ENCODE data around the gene ZNF677. TPM values are rescaled to one million over a fixed set of nuclear protein-coding genes. Genes with fewer than 3 reads are reported as not detected.
"Not testable (repeated sequence)": the region's sequence is repeated elsewhere in the genome, so short reads cannot be mapped to it uniquely, and the experiment has no call there.

ZNF677 gene
- total and polyA plus RNA-seq, 10 of the 15 experiments (the other 5 are each of a cell fraction or from before 2014, with no cell fraction given), result 0.07 to 0.68 (median 0.16) TPM; not detected in 6

DNA sequence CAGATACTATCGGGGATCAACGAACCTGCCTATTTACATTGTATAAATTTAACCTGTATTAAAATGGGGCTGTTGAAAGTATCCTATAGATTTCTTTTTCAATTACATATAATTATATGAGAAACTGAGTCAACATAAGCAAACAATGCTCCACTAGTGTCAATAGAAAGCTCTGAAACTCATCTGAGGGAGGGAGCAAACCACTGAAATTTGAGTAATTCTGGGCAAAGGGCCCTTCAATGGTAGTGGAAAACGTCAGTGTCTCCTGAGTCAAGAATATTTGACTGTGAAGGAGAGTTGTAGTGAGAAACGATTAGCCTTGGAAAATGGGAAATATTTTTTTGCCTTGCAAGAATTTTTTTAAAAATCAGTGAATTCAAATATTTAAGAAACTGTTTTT is 30.4 kb upstream of the ZNF677 start (continued):
- TF ChIP-seq, protein P1, sequence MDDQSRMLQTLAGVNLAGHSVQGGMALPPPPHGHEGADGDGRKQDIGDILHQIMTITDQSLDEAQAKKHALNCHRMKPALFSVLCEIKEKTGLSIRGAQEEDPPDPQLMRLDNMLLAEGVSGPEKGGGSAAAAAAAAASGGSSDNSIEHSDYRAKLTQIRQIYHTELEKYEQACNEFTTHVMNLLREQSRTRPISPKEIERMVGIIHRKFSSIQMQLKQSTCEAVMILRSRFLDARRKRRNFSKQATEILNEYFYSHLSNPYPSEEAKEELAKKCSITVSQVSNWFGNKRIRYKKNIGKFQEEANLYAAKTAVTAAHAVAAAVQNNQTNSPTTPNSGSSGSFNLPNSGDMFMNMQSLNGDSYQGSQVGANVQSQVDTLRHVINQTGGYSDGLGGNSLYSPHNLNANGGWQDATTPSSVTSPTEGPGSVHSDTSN (IDR thresholded peaks at IDR 0.05; ENCODE audit: insufficient replicate concordance, low read depth, low read length), result no peak
- no peak for TF ChIP-seq SRF (IDR thresholded peaks at IDR 0.05; ENCODE audit: low read depth in 2 of 2, low read length in 2 of 2)
- TF ChIP-seq IRF5 (IDR thresholded peaks at IDR 0.05; ENCODE audit: borderline replicate concordance), result no peak
- TF ChIP-seq, protein P2, sequence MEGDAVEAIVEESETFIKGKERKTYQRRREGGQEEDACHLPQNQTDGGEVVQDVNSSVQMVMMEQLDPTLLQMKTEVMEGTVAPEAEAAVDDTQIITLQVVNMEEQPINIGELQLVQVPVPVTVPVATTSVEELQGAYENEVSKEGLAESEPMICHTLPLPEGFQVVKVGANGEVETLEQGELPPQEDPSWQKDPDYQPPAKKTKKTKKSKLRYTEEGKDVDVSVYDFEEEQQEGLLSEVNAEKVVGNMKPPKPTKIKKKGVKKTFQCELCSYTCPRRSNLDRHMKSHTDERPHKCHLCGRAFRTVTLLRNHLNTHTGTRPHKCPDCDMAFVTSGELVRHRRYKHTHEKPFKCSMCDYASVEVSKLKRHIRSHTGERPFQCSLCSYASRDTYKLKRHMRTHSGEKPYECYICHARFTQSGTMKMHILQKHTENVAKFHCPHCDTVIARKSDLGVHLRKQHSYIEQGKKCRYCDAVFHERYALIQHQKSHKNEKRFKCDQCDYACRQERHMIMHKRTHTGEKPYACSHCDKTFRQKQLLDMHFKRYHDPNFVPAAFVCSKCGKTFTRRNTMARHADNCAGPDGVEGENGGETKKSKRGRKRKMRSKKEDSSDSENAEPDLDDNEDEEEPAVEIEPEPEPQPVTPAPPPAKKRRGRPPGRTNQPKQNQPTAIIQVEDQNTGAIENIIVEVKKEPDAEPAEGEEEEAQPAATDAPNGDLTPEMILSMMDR (IDR thresholded peaks at IDR 0.05 in 2 of 3, conservative IDR thresholded peaks at IDR 0.05 in 1 of 3; ENCODE audit: control insufficient read depth in 2 of 3, extremely low read depth in 1 of 3, insufficient read depth in 1 of 3, low read depth in 3 of 3, low read length in 3 of 3), result no peak

DNA sequence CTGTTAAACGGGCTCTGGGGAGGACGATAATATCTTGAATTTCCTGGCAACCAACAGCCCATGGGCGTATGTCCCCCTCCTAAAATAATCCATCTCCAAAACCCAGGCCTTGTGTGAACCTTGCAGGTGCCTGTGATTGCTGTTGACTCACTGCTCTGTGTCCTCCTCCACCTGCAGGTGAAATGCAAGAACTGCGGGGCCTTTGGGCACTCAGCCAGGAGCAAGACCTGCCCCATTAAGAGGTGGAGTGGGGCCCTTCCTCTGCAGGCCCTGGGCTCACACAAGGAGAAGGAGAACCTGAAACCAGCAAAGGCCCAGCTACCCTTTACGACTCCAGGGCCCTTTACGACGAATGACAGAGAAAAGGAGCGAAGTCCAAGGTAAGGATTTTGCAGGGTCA is 27.3 kb upstream of the ZNF677 start:
- H3K9ac ChIP-seq (ENCODE audit: control insufficient read depth, insufficient read depth, low read length); DNase-seq (ENCODE audit: low read depth, low spot score); BruUV-seq (replicated peaks); in situ Hi-C loops (cut with MboI); H2AFZ ChIP-seq (ENCODE audit: control insufficient read depth, low read depth, low read length); ATAC-seq; H3K9me3 ChIP-seq (replicated peaks; ENCODE audit: control insufficient read depth, insufficient read depth, low read length); H3K27ac ChIP-seq (ENCODE audit: control insufficient read depth, insufficient read depth); H3K4me1 ChIP-seq (ENCODE audit: control insufficient read depth, insufficient read depth, low read length); H4K20me1 ChIP-seq (ENCODE audit: control insufficient read depth, insufficient read depth); SMC1A ChIA-PET (ENCODE audit: uncharacterized antibody, unreplicated experiment); RAD21 ChIA-PET (ENCODE audit: unreplicated experiment); H3K27me3 ChIP-seq (replicated peaks in 1 of 2; ENCODE audit: control insufficient read depth in 2 of 2, insufficient read depth in 2 of 2, low read length in 1 of 2); FAIRE-seq; H3K4me3 ChIP-seq; H3K36me3 ChIP-seq (ENCODE audit: control insufficient read depth in 2 of 2, insufficient read depth in 2 of 2, low read length in 1 of 2); POLR2A ChIA-PET; intact Hi-C loops (cut with micrococcal nuclease; ENCODE audit: unreplicated experiment); H3K79me2 ChIP-seq (ENCODE audit: control insufficient read depth, insufficient read depth, low read length); CTCF ChIA-PET; H3K4me2 ChIP-seq (ENCODE audit: control insufficient read depth, insufficient read depth): not testable (repeated sequence)
- WGBS (ENCODE audit: insufficient coverage, insufficient replicate concordance, low lambda C conversion rate, missing lambda C conversion rate), result 33% methylated on average over 1 of the region's 8 CpGs
